OCI-LY3 (cell line): Measurements from ENCODE around the gene ALCAM.

ENCODE experiments used
- EZH2phosphoT487 ChIP-seq: fragments of 200-600 bp; shearing (Covaris generic); IDR thresholded peaks from 2 replicates; pipeline ENCODE4 v1.6.1; 2018; ENCODE audit warnings: antibody characterized with exemption, mixed run types, low read depth
- TF ChIP-seq, protein P1 (sequence below): fragments of 200-600, 300-600 bp; sonication (generic); IDR thresholded peaks from 2 replicates; pipeline ENCODE4 v1.5.1; 2014; ENCODE audit warnings: antibody characterized with exemption, low read length, low read depth

DNA sequence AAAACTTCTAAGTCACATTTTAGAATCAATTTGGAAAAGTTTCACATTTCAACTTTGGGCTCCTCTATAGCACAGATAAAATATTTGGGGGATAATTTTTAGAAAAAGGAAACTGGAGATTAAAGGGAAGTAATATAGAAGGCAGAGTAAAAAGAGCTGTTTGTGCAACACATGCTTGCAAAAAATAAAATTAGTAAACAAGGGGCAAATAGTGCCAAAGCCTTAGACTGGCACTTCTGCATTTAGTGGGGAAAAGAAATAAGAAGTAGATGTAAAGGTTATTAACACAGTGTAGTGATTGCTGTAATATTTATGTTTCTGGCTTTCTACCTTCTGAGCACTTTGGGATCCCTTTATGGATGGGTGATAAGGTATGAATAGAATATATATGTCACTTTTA, 255.5 kb downstream of the ALCAM start:
- TF ChIP-seq, protein P1, sequence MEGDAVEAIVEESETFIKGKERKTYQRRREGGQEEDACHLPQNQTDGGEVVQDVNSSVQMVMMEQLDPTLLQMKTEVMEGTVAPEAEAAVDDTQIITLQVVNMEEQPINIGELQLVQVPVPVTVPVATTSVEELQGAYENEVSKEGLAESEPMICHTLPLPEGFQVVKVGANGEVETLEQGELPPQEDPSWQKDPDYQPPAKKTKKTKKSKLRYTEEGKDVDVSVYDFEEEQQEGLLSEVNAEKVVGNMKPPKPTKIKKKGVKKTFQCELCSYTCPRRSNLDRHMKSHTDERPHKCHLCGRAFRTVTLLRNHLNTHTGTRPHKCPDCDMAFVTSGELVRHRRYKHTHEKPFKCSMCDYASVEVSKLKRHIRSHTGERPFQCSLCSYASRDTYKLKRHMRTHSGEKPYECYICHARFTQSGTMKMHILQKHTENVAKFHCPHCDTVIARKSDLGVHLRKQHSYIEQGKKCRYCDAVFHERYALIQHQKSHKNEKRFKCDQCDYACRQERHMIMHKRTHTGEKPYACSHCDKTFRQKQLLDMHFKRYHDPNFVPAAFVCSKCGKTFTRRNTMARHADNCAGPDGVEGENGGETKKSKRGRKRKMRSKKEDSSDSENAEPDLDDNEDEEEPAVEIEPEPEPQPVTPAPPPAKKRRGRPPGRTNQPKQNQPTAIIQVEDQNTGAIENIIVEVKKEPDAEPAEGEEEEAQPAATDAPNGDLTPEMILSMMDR, result no peak
- TF ChIP-seq EZH2phosphoT487, result no peak
